NT2/D1 (cell line): ENCODE measurements around the gene PHLPP1.

Source experiments
- DNase-seq: peaks from one replicate; pipeline ENCODE4 v3.0.0-alpha.2; 2011; ENCODE audit warnings: low read depth, low spot score
- H3K27me3 ChIP-seq: 2 replicates; pipeline ENCODE4 v1.6.0; 2011; ENCODE audit warnings: mild to moderate bottlenecking; ENCODE audit not compliant: insufficient read length, insufficient read depth
- H3K36me3 ChIP-seq: 2 replicates; pipeline ENCODE4 v1.6.1; 2011; ENCODE audit warnings: mild to moderate bottlenecking, low read length, mixed read lengths; ENCODE audit not compliant: insufficient read depth, insufficient read length
- H3K4me1 ChIP-seq: 2 replicates; pipeline ENCODE4 v1.5.1; 2011; ENCODE audit not compliant: insufficient read depth, insufficient read length
- H3K4me3 ChIP-seq: 2 replicates; pipeline ENCODE4 v1.5.1; 2011; ENCODE audit warnings: low read depth; ENCODE audit not compliant: insufficient read length
- H3K9ac ChIP-seq: 2 replicates; pipeline ENCODE4 v1.6.0; 2011; ENCODE audit warnings: low read depth; ENCODE audit not compliant: insufficient read length
- H3K9me3 ChIP-seq: 2 replicates; pipeline ENCODE4 v1.5.1; 2011; ENCODE audit warnings: mild to moderate bottlenecking, low read length; ENCODE audit not compliant: insufficient read depth
- SUZ12 ChIP-seq: IDR thresholded peaks from 2 replicates; pipeline ENCODE4 v1.6.1; 2011; ENCODE audit not compliant: insufficient read length, insufficient read depth; ENCODE audit errors: extremely low read depth
- YY1 ChIP-seq: IDR thresholded peaks from 2 replicates; pipeline ENCODE4 v1.6.1; 2011; ENCODE audit not compliant: insufficient read length, insufficient read depth
- ZNF274 ChIP-seq: IDR thresholded peaks from 2 replicates; pipeline ENCODE4 v1.6.1; 2011; ENCODE audit warnings: mild to moderate bottlenecking, low read depth, low read length

Gene PHLPP1

DNA sequence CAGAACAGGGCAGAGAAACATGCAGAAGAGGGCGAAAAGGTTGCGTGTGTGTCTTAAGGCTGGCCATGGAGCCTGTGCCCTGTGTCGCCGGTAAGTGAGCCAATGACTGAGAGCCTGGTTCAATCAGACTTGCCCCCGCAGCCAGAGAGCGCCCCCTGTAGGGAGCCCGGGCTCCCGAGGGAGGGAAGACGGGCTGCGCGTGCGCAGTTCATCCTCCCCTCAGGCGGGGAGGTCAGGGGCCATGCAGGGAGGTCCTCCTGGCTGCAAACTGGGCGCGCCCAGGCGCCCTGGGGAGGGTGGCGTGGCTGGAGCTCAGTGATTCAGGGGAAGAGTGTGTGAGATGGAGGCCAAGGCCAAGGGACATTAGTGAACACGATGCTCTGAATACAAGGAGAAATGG lies 276.6 kb downstream of the PHLPP1 start:
- Histone ChIP-seq H3K4me1 (no peaks in the 10 kb centered on the region), H3K9me3 (no peaks in the 10 kb centered on the region; the same call in 1 of the 2 replicates), H3K27me3 (no peaks in the 10 kb centered on the region), H3K36me3 (no peaks in the 10 kb centered on the region), H3K4me3 (no peak overlapping the region), H3K9ac (no peak overlapping the region)
- TF ChIP-seq ZNF274 (no peak), SUZ12 (no peak), YY1 (no peak)
- no peak for DNase-seq

GRCh38 chr18:62992877-62993365 lies 277.6 kb downstream of the PHLPP1 start:
- no peaks in the 10 kb centered on the region for H3K27me3 ChIP-seq
- no peaks in the 10 kb centered on the region; the same call in 1 of the 2 replicates for H3K9me3 ChIP-seq
- H3K4me3 ChIP-seq = no peak overlapping the region
- DNase-seq = no peak
- H3K36me3 ChIP-seq = no peaks in the 10 kb centered on the region
- H3K4me1 ChIP-seq = no peaks in the 10 kb centered on the region
- no peak overlapping the region for H3K9ac ChIP-seq
- no peak for TF ChIP-seq ZNF274
- TF ChIP-seq SUZ12 = no peak
- no peak for TF ChIP-seq YY1

GRCh38 chr18:62996566-62996965 lies 281.2 kb downstream of the PHLPP1 start:
- H3K9me3 ChIP-seq = no peaks in the 10 kb centered on the region; the same call in 1 of the 2 replicates
- H3K9ac ChIP-seq = no peak overlapping the region
- no peaks in the 10 kb centered on the region for H3K4me1 ChIP-seq
- no peaks in the 10 kb centered on the region for H3K27me3 ChIP-seq
- DNase-seq = no peak
- no peak overlapping the region for H3K4me3 ChIP-seq
- H3K36me3 ChIP-seq = no peaks in the 10 kb centered on the region
- TF ChIP-seq ZNF274 (no peak), YY1 (no peak), SUZ12 (no peak)

DNA sequence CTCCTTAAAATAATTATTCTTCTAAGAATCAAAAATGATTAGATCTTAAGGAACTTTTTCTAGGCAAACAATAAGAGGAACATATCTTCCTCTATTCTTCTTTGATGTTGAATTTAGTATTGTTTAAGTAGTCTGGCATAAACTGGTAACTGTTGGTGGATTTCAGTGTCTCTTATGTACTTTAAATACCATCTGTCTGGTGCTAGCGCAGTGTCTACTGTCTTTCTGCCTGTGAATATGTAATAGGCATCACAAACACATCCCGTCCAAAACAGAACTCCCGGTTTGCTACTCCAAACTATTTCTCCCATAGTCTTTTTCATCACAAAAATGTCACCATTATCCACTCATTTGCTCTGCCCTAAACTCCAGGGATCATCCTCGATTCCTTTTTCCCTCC lies 281.7 kb downstream of the PHLPP1 start:
- H3K36me3 ChIP-seq = no peaks in the 10 kb centered on the region
- H3K4me1 ChIP-seq = no peaks in the 10 kb centered on the region
- no peak overlapping the region for H3K9ac ChIP-seq
- DNase-seq = no peak
- TF ChIP-seq ZNF274 = no peak
- TF ChIP-seq SUZ12 = no peak
- no peak for TF ChIP-seq YY1
- no peaks in the 10 kb centered on the region for H3K27me3 ChIP-seq
- no peak overlapping the region for H3K4me3 ChIP-seq
- H3K9me3 ChIP-seq = no peaks in the 10 kb centered on the region

GRCh38 chr18:62998443-62998842 lies 283.1 kb downstream of the PHLPP1 start:
- Histone ChIP-seq H3K27me3 (no peaks in the 10 kb centered on the region), H3K4me1 (no peaks in the 10 kb centered on the region), H3K9ac (no peak overlapping the region), H3K9me3 (no peaks in the 10 kb centered on the region; the same call in 1 of the 2 replicates), H3K36me3 (no peaks in the 10 kb centered on the region), H3K4me3 (no peak overlapping the region)
- TF ChIP-seq SUZ12 = no peak
- TF ChIP-seq YY1 = no peak
- TF ChIP-seq ZNF274 = no peak
- DNase-seq = no peak

- Histone ChIP-seq H3K4me3 (no peak overlapping the region), H3K9me3 (no peaks in the 10 kb centered on the region; the same call in 1 of the 2 replicates), H3K4me1 (no peaks in the 10 kb centered on the region), H3K9ac (no peak overlapping the region), H3K36me3 (no peaks in the 10 kb centered on the region), H3K27me3 (no peaks in the 10 kb centered on the region)
- no peak for TF ChIP-seq SUZ12
- TF ChIP-seq YY1 = no peak
- no peak for TF ChIP-seq ZNF274
- DNase-seq = no peak
These were observed 284.1 kb downstream of the PHLPP1 start for GRCh38 chr18:62999392-62999791.

DNA sequence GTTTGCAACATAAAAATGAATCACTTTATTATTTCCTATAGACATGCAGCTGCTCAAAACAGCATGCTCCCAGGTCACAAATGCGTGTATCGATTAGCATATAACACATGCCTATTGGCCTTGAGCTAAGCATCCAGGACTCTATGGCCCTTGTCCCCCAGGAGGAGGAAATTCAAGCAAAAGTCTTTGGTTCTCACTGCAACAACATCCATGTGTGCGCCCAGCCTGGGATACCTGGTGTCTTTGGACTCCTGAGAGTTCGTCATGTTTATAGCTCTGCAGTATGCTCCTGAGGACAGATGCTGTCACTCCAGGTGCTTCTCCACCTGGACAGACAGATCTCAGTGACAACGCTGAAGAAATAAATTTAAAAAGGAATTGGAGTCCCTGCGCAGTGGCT lies 284.6 kb downstream of the PHLPP1 start:
- Histone ChIP-seq H3K9me3 (no peaks in the 10 kb centered on the region; the same call in 1 of the 2 replicates), H3K27me3 (no peaks in the 10 kb centered on the region), H3K4me1 (no peaks in the 10 kb centered on the region), H3K4me3 (no peak overlapping the region), H3K36me3 (no peaks in the 10 kb centered on the region), H3K9ac (no peak overlapping the region)
- TF ChIP-seq SUZ12 (no peak), YY1 (no peak), ZNF274 (no peak)
- DNase-seq = no peak

DNA sequence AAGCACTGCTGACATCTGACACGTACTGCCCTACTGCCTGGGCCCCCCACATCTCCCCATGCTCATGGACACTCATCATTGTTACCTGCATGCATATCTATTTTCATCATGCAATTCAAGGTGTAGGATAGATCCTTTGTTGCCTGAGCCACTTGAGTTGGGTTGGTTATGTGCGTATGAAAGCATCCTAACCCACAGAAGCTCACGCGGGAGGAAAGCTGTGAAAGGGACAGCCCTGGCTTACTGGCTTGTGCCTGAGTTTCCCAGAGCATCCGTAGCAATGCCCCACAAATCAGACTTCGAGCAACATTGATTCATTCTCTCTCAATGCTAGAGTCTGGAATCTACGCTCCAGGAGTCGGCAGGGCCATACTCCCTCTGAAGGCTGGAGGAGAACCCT lies 285.5 kb downstream of the PHLPP1 start:
- no peak for TF ChIP-seq SUZ12
- no peak for TF ChIP-seq YY1
- TF ChIP-seq ZNF274 = no peak
- Histone ChIP-seq H3K9ac (no peak overlapping the region), H3K4me3 (no peak overlapping the region), H3K4me1 (no peaks in the 10 kb centered on the region), H3K9me3 (no peaks in the 10 kb centered on the region; the same call in 1 of the 2 replicates), H3K27me3 (no peaks in the 10 kb centered on the region), H3K36me3 (no peaks in the 10 kb centered on the region)
- no peak for DNase-seq
